Natural killer cell (primary cell): Measurements from ENCODE around the gene TBC1D9B. TPM values are rescaled to one million over a fixed set of nuclear protein-coding genes. Genes with fewer than 3 reads are reported as not detected.

Source experiments
- ATAC-seq, 3 donors: fragments of 150-1000 bp in 2 of 3; fragments of 200-7000 bp in 1 of 3; cut with Tn5 transposase; 1 replicate in 1 of 3; 2 replicates in 2 of 3; pipeline ENCODE4 v1.10.0; 2021; ENCODE audit warnings: mild to moderate bottlenecking in 2 of 3, moderate library complexity in 2 of 3
- DNase-seq, 2 donors: peaks; one replicate each; pipeline versions ENCODE4 v3.0.0 to v3.0.0-alpha.2; 2013 to 2021; ENCODE audit warnings: mixed read lengths in 1 of 2
- H3K27ac ChIP-seq: one replicate; pipeline ENCODE4 v1.5.1; 2013; ENCODE audit warnings: mild to moderate bottlenecking, low read length
- H3K27me3 ChIP-seq: one replicate; pipeline ENCODE4 v1.6.1; 2013; ENCODE audit warnings: low read length; ENCODE audit not compliant: control insufficient read depth, insufficient read depth
- H3K36me3 ChIP-seq: one replicate; pipeline ENCODE4 v1.6.1; 2013; ENCODE audit warnings: low read length; ENCODE audit not compliant: control insufficient read depth, insufficient read depth
- H3K4me1 ChIP-seq: one replicate; pipeline ENCODE4 v1.6.1; 2013; ENCODE audit warnings: low read length; ENCODE audit not compliant: control insufficient read depth, insufficient read depth
- H3K4me3 ChIP-seq: one replicate; pipeline ENCODE4 v1.5.1; 2013; ENCODE audit warnings: low read length
- H3K9me3 ChIP-seq: one replicate; pipeline ENCODE4 v1.6.1; 2013; ENCODE audit warnings: low read length; ENCODE audit not compliant: control insufficient read depth, insufficient read depth
- H3K27ac Mint-ChIP-seq, 2 donors: one replicate each; pipeline ENCODE4 v1.8.0; 2022; ENCODE audit warnings: mild to moderate bottlenecking in 2 of 2, mixed read lengths in 2 of 2, moderate library complexity in 1 of 2
- H3K27me3 Mint-ChIP-seq, 2 donors: one replicate each; pipeline ENCODE4 v1.8.0; 2022; ENCODE audit warnings: low read depth in 2 of 2, mixed read lengths in 2 of 2
- H3K36me3 Mint-ChIP-seq: one replicate; pipeline ENCODE4 v1.8.0; 2022; ENCODE audit warnings: mixed read lengths
- H3K4me1 Mint-ChIP-seq, 2 donors: one replicate each; pipeline ENCODE4 v1.8.0; 2022; ENCODE audit warnings: mixed read lengths in 2 of 2
- H3K4me3 Mint-ChIP-seq: one replicate; pipeline ENCODE4 v1.8.0; 2022; ENCODE audit warnings: mild to moderate bottlenecking, moderate library complexity, mixed read lengths
- H3K9me3 Mint-ChIP-seq, 2 donors: one replicate each; pipeline ENCODE4 v1.8.0; 2022; ENCODE audit warnings: mixed read lengths in 2 of 2
- CTCF ChIP-seq: fragments of 200-600 bp; IDR thresholded peaks from one replicate; pipeline ENCODE4 v1.8.0; 2022; ENCODE audit warnings: antibody characterized with exemption
- WGBS: methylation state at CpG from one replicate; pipeline ENCODE4 v1.1.7; 2013; ENCODE audit warnings: missing lambda C conversion rate; ENCODE audit not compliant: insufficient coverage; 5-methylcytosine and 5-hydroxymethylcytosine counted together
- intact Hi-C: fragments of 100-400 bp; cut with micrococcal nuclease; formaldehyde crosslinking; loops from one replicate; pipeline ENCODE4 v1.14.2; 2022
- total RNA-seq, 4 donors: library from RNA; stranded (reverse); fragments of 120-200 nt in 1 of 4; gene quantifications; one replicate each; pipeline versions ENCODE4 v1.2.3 to v1.2.4, GENCODE V29; 2013 to 2022

The TBC1D9B gene
- total RNA-seq, 3 donors from 2014 or later (not counting 1 experiment from before 2014, with no cell fraction given), result 102 to 115 (median 113) TPM

- Histone ChIP-seq H3K27me3 (no peaks in the 10 kb centered on the region), H3K9me3 (no peaks in the 10 kb centered on the region), H3K27ac (no peak overlapping the region), H3K36me3 (peaks cover 30% of the 10 kb centered on the region), H3K4me3 (no peak overlapping the region), H3K4me1 (peaks cover 12% of the 10 kb centered on the region)
- no peaks in the 10 kb centered on the region for H3K9me3 Mint-ChIP-seq
- no peaks in the 10 kb centered on the region for H3K36me3 Mint-ChIP-seq
- no peaks in the 10 kb centered on the region for H3K27me3 Mint-ChIP-seq
- H3K4me3 Mint-ChIP-seq, result no peak overlapping the region
- intact Hi-C loops, result no loop called here
- H3K27ac Mint-ChIP-seq, result no peak overlapping the region
- H3K4me1 Mint-ChIP-seq, result peaks cover 10 to 20% of the 10 kb centered on the region in 2 donors
- ATAC-seq (no peak), DNase-seq (no peak)
- no peak for TF ChIP-seq CTCF
- WGBS, result 97% methylated on average over 15 of the region's 15 CpGs
Measured at GRCh38 chr5:179901915-179902762, 5.6 kb downstream of the TBC1D9B start.

DNA sequence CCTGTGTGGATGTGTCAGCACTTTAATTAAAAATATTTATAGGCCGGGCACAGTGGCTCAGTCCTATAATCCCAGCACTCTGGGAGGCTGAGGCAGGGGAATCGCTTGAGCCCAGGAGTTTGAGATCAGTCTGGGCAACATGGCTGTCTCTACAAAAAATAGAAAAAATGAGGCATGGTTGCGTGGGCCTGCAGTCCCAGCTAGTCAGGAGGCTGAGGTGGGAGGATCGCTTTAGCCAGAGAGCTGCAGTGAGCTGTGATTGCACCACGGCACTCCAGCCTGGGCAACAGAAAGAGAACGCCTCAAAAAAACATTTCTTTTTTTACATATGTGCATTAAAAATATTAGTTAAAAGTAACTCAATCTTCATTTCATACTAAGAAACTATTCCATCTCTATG, 6.2 kb downstream of the TBC1D9B start:
- Mint-ChIP-seq H3K4me3 (no peak overlapping the region), H3K4me1 (peaks cover 9 to 15% of the 10 kb centered on the region in 2 donors), H3K27ac (no peak overlapping the region), H3K9me3 (no peaks in the 10 kb centered on the region), H3K36me3 (no peaks in the 10 kb centered on the region), H3K27me3 (no peaks in the 10 kb centered on the region)
- H3K4me3 ChIP-seq, result no peak overlapping the region
- DNase-seq, result no peak
- TF ChIP-seq CTCF, result no peak
- H3K4me1 ChIP-seq, result peaks cover 5% of the 10 kb centered on the region
- no peak overlapping the region for H3K27ac ChIP-seq
- WGBS, result 100% methylated on average over 5 of the region's 6 CpGs
- intact Hi-C loops, result no loop called here
- no peak for ATAC-seq
- no peaks in the 10 kb centered on the region for H3K9me3 ChIP-seq
- no peaks in the 10 kb centered on the region for H3K27me3 ChIP-seq
- peaks cover 30% of the 10 kb centered on the region for H3K36me3 ChIP-seq

- DNase-seq (no peak), ATAC-seq (no peak)
- Histone ChIP-seq H3K9me3 (no peaks in the 10 kb centered on the region), H3K27me3 (no peaks in the 10 kb centered on the region), H3K36me3 (peaks cover 36% of the 10 kb centered on the region), H3K4me3 (no peak overlapping the region), H3K27ac (no peak overlapping the region), H3K4me1 (no peaks in the 10 kb centered on the region)
- Mint-ChIP-seq H3K9me3 (no peaks in the 10 kb centered on the region), H3K36me3 (no peaks in the 10 kb centered on the region), H3K4me1 (peaks cover 1 to 8% of the 10 kb centered on the region in 2 donors), H3K27me3 (no peaks in the 10 kb centered on the region), H3K27ac (no peak overlapping the region), H3K4me3 (no peak overlapping the region)
- intact Hi-C loops, result no loop called here
- TF ChIP-seq CTCF, result no peak
- WGBS, result 95% methylated on average over 13 of the region's 13 CpGs
Measured at GRCh38 chr5:179900711-179901110, 7.0 kb downstream of the TBC1D9B start.
